Stimulated activated CD4-positive, alpha-beta T cell treated with anti-CD3 and anti-CD28 coated beads, Interleukin-12 subunit alpha, Interleukin-12 subunit beta, amount 100 ng/mL, for 24 hours (primary cell): ENCODE data around the gene HEATR5B.
"Not testable (repeated sequence)": the region's sequence is repeated elsewhere in the genome, so short reads cannot be mapped to it uniquely, and the experiment has no call there.

ENCODE experiments used
- DNase-seq, 2 experiments: peaks; one replicate each; pipeline ENCODE4 v3.0.0-alpha.2; 2020; ENCODE audit warnings: low read depth in 2 of 2

Gene HEATR5B

DNA sequence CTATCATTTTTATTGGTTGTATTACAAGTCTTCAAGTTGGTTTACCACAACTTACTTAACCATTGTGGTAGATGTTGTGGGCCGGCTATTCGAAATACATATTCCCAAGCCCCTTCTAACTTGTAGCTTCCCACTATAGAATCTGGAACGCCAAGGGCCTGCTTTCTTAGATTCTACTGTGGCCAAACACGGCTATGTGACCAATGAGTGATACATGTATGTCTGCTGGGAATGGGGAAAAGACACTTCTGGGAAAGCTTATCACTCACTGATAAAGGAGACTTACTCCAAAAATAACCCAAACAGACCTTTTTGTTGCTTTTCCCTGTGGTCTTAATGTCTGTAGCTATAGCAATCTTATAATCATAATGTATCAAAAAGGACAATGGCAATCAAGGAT lies 142.3 kb downstream of the HEATR5B start:
- no peak for DNase-seq

DNA sequence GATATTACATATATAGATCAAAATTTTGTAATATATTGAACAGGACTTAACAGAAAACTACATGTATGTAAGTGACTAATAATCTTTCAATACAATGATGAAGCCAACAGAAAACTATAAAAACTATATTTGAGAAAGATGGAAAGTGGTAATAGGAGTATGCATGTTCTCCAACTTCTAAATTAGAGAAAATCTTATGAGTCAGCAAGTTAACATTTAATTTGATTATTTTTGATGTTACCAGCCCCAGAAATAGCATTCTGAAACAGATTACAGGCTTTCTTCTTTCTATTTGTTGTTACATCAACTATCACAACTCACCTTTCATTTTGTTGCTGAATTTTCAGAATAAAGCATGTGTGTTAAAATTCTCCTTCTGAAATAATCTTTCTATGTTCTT lies 147.6 kb downstream of the HEATR5B start:
- DNase-seq: not testable (repeated sequence)

DNA sequence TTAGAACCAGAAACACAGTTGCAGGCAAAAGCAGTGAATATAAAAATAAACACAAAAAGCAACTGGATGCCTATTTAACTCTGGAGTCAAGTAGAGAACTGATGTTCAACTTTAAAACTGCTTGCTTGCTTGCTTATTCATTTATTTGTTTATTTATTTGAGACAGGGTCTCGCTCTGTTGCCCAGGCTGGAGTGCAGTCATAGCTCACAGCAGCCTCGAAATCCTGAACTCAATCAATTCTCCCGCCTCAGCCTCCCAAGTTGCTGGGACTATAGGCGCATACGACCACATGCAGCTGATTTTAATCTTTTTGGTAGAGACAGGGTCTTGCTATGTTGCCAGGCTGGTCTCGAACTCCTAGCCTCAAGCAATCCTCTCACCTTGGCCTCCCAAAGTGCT lies 152.5 kb downstream of the HEATR5B start:
- DNase-seq: not testable (repeated sequence)
